Measurements from ENCODE around the gene P2RY11. TPM values are rescaled to one million over a fixed set of nuclear protein-coding genes. Genes with fewer than 3 reads are reported as not detected.

The P2RY11 gene
- polyA plus RNA-seq, 2 of the 4 experiments (the other 2 are of a cell fraction): 1.9 to 6.4 TPM

DNA sequence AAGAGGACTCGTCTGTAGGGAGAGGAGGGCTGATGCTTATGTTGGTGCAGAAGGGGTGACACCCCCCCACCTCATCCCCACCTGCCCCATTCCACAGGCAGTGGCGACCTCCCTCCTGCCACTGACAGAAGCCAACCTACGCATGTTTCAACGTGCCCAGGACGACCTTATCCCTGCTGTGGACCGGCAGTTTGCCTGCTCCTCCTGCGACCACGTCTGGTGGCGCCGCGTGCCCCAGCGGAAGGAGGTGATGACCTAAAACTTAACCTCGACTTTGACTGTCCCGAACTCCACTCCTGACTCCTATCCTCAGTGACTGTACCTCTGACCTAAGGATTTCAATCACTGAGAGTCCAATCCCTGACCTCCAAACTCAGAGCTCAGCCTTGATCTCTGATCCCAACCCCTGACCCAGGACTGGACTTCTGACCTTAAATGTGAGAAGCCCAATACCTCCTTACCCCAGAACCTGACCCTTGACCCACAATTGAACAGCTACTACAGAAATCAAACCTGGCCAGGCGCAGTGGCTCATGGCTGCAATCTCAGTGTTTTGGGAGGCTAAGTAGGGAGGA is 21.6 kb upstream of the P2RY11 start:
- no peak for TF ChIP-seq CHD4 (IDR thresholded peaks at IDR 0.05; ENCODE audit: borderline replicate concordance)
- no peak for TF ChIP-seq ZNF302 (CRISPR knock-in tag; IDR thresholded peaks at IDR 0.05)
- no peak overlapping the region for H3K4me2 ChIP-seq

GRCh38 chr19:10091370-10091687 is 20.2 kb upstream of the P2RY11 start:
- FAIRE-seq: no peak

More for the DNA sequence above, 21.6 kb upstream of the P2RY11 start:
- 89% methylated on average over 13 of the region's 15 CpGs for WGBS (ENCODE audit: missing lambda C conversion rate)
- FAIRE-seq (no peak), DNase-seq (ENCODE audit: low read depth in 1 of 2, low spot score in 1 of 2) (no peak), ATAC-seq (no peak)
- POLR2A ChIA-PET: no interaction called here
- CTCF ChIA-PET: interaction anchor here (1.1 kb wide), 1 partner anchor 157 kb away, joined by 3 read pairs; no protein-coding TSS in a partner anchor
- H3K4me3 ChIP-seq: no peak overlapping the region
- H3K27ac ChIP-seq: no peak overlapping the region
- no peaks in the 10 kb centered on the region for H3K9me3 ChIP-seq
- H3K4me1 ChIP-seq: peaks cover 4% of the 10 kb centered on the region; the same call in 2 of the 3 replicates

DNA sequence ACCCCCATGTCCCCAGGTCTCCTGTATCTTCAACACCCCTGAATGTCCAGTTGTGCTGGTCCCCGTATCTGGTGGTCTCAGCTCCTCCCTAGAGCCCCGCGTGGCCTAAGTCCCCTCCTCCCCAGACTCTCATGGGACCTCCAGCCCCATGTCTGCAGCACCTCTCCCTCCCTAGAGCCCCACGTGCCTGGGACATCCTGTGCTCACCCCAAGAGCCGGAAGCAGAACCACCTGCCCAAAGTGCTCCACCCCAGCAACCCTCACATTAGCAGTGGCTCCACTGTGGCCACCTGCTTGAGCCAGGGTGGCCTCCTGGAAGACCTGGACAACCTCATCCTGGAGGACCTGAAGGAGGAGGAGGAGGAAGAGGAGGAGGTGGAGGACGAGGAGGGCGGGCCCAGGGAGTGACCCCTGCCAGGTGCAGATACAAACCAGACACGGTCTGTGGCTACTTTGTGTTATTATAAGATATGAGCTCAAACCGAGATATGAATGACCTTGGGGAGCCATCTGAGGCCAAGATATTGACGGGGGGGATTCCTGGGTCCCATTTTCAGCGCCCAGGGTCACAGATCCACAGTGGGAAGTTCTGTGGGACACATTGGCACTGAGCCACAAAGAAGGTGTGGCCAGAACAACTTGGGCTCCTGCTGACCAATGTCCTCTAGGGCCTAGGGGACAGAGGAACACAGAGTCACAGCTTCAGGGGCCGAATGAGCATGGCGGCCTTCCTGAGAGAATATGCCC is 19.4 kb upstream of the P2RY11 start:
- no peak for TF ChIP-seq HDAC2 (IDR thresholded peaks at IDR 0.05)
- no peak for TF ChIP-seq CBX8 (IDR thresholded peaks at IDR 0.05)
- no peak for TF ChIP-seq POLR2AphosphoS2 (conservative IDR thresholded peaks at IDR 0.05; ENCODE audit: low read length)
- TF ChIP-seq FOXS1 (CRISPR knock-in tag; IDR thresholded peaks at IDR 0.05): no peak
- TF ChIP-seq, protein P1, sequence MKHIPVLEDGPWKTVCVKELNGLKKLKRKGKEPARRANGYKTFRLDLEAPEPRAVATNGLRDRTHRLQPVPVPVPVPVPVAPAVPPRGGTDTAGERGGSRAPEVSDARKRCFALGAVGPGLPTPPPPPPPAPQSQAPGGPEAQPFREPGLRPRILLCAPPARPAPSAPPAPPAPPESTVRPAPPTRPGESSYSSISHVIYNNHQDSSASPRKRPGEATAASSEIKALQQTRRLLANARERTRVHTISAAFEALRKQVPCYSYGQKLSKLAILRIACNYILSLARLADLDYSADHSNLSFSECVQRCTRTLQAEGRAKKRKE (CRISPR knock-in tag; IDR thresholded peaks at IDR 0.05; ENCODE audit: low read depth): no peak
- no peak for TF ChIP-seq EP300 (IDR thresholded peaks at IDR 0.05)
- no peak for TF ChIP-seq NR3C1 (IDR thresholded peaks at IDR 0.05)
- no peak for TF ChIP-seq JUNB (IDR thresholded peaks at IDR 0.05)
- no peak for TF ChIP-seq ZNF302 (CRISPR knock-in tag; IDR thresholded peaks at IDR 0.05)
- TF ChIP-seq RCOR1 (IDR thresholded peaks at IDR 0.05; ENCODE audit: low read depth, low read length): no peak
- no peak for TF ChIP-seq SREBF2 (IDR thresholded peaks at IDR 0.05)
- no peak for TF ChIP-seq ESRRA (IDR thresholded peaks at IDR 0.05; ENCODE audit: borderline replicate concordance, low read length)
- ATAC-seq (no peak), FAIRE-seq (no peak), DNase-seq (ENCODE audit: low read depth in 1 of 2, low spot score in 1 of 2) (no peak)
- ChIA-PET CTCF (no interaction called here), POLR2A (no interaction called here)
- 97% methylated on average over 10 of the region's 13 CpGs for WGBS (ENCODE audit: missing lambda C conversion rate)
- no peak overlapping the region for H3K4me2 ChIP-seq
- H3K4me3 ChIP-seq: no peak overlapping the region
- H3K27ac ChIP-seq: no peak overlapping the region
- peaks cover 4% of the 10 kb centered on the region; the same call in 1 of the 3 replicates for H3K4me1 ChIP-seq
- no peaks in the 10 kb centered on the region for H3K9me3 ChIP-seq

More at GRCh38 chr19:10091370-10091687, 20.2 kb upstream of the P2RY11 start:
- H3K27ac ChIP-seq: no peak overlapping the region
- 98% methylated on average over 9 of the region's 17 CpGs for whole genome bisulfite sequencing (ENCODE audit: missing lambda C conversion rate)
- peaks cover 4% of the 10 kb centered on the region; the same call in 1 of the 3 replicates for H3K4me1 ChIP-seq
- H3K9me3 ChIP-seq: no peaks in the 10 kb centered on the region
- ChIA-PET POLR2A (no interaction called here), CTCF (no interaction called here)
- TF ChIP-seq RFX5 (IDR thresholded peaks at IDR 0.05): no peak
- no peak for TF ChIP-seq KDM1A (IDR thresholded peaks at IDR 0.05; ENCODE audit: low read depth)
- no peak for TF ChIP-seq ZFP36 (IDR thresholded peaks at IDR 0.05; ENCODE audit: borderline replicate concordance, partially characterized antibody)
- TF ChIP-seq PHF8 (IDR thresholded peaks at IDR 0.05; ENCODE audit: borderline replicate concordance, low read depth): no peak
- TF ChIP-seq NPAS2 (CRISPR knock-in tag; IDR thresholded peaks at IDR 0.05; ENCODE audit: borderline replicate concordance): no peak
- TF ChIP-seq NR3C1 (IDR thresholded peaks at IDR 0.05): no peak
- H3K4me3 ChIP-seq: no peak overlapping the region
- ATAC-seq (no peak), DNase-seq (ENCODE audit: low read depth in 1 of 2, low spot score in 1 of 2) (no peak)
- no peak overlapping the region for H3K4me2 ChIP-seq

DNA sequence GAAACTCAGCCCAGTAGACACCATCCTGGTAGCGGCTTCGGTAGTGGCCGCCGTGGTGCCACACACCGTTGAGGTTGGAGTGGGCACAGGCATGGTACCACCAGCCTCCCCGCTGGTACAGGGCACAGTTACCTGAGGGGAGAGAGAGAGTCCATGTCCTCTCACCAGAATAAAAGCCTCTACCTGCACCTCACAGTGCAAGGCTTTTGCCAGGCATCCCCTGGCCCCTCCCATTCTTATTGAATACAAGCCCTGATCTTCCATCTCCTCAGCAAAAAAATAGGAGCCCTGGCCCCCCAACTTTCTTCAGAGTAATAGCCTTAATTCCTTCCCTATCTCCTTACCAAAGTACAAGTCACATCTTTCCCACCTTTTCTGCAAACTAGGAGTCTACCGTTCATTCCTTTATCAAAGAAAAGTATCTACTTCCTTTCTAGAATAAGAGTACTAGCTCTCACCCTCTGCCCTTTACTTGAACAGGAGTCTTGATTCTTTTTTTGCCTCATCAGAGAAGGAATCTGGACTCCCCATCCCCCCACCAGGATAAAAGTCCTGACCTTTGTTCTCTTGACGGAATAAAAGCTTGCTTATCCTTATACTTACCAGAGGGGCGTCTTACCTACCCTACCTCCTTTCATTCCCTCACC is 18.7 kb upstream of the P2RY11 start:
- FAIRE-seq: no peak
- POLR2A ChIA-PET: no interaction called here

More for the DNA sequence above, 18.7 kb upstream of the P2RY11 start:
- H3K4me3 ChIP-seq: no peak overlapping the region
- no peaks in the 10 kb centered on the region for H3K9me3 ChIP-seq
- CTCF ChIA-PET: interaction anchor here (0.9 kb wide), 1 partner anchor 167 kb away, joined by 4 read pairs; no protein-coding TSS in a partner anchor
- no peak overlapping the region for H3K27ac ChIP-seq
- TF ChIP-seq HOXA7 (CRISPR knock-in tag; IDR thresholded peaks at IDR 0.05) (no peak), KDM1A (IDR thresholded peaks at IDR 0.05; ENCODE audit: low read depth) (peak; percentile 27; the same call in 1 of the 2 replicates)
- WGBS (ENCODE audit: missing lambda C conversion rate): 89% methylated on average over 8 of the region's 9 CpGs
- DNase-seq (ENCODE audit: low read depth in 1 of 2, low spot score in 1 of 2): no peak
- H3K4me2 ChIP-seq: no peak overlapping the region
- peaks cover 4% of the 10 kb centered on the region; the same call in 1 of the 3 replicates for H3K4me1 ChIP-seq
- no peak for ATAC-seq
